ENCODE data around the gene SVIL.

GRCh38 chr10:29671228-29671780, 36.5 kb upstream of the SVIL start:
- TF ChIP-seq CTCF (conservative IDR thresholded peaks at IDR 0.05) (no peak), EZH2 (IDR thresholded peaks at IDR 0.05; ENCODE audit: low read depth) (no peak)
